CD4-positive, alpha-beta T cell treated with Interleukin-17A for 1 hour (primary cell): ENCODE data around the gene TINAG.

Source experiments
- DNase-seq: peaks from one replicate; pipeline ENCODE4 v3.0.0-alpha.2; 2020

TINAG gene

GRCh38 chr6:54308289-54308985 lies at the start of gene TINAG:
TINAG (plus strand) TSS chr6:54308441; CDS start chr6:54308551, 110 bp downstream.
- DNase-seq: no peak

GRCh38 chr6:54260025-54260424 lies 48.2 kb upstream of the TINAG start:
- no peak for DNase-seq

GRCh38 chr6:54262499-54262898 lies 45.7 kb upstream of the TINAG start:
- no peak for DNase-seq

- DNase-seq: no peak
Observed at GRCh38 chr6:54262971-54263370, 45.3 kb upstream of the TINAG start.

- no peak for DNase-seq
Observed at GRCh38 chr6:54264581-54265272, 43.5 kb upstream of the TINAG start.

GRCh38 chr6:54266400-54266923 lies 41.8 kb upstream of the TINAG start:
- no peak for DNase-seq

GRCh38 chr6:54267798-54268197 lies 40.4 kb upstream of the TINAG start:
- DNase-seq: no peak

GRCh38 chr6:54273214-54273820 lies 34.9 kb upstream of the TINAG start:
- no peak for DNase-seq

GRCh38 chr6:54274383-54274782 lies 33.9 kb upstream of the TINAG start:
- DNase-seq: no peak

GRCh38 chr6:54282186-54282585 lies 26.1 kb upstream of the TINAG start:
- DNase-seq: no peak

- DNase-seq: no peak
Observed at GRCh38 chr6:54284161-54284860, 23.9 kb upstream of the TINAG start.

GRCh38 chr6:54285595-54285994 lies 22.6 kb upstream of the TINAG start:
- DNase-seq: no peak

- no peak for DNase-seq
Observed at GRCh38 chr6:54286141-54286540, 22.1 kb upstream of the TINAG start.

GRCh38 chr6:54288474-54288873 lies 19.8 kb upstream of the TINAG start:
- no peak for DNase-seq

GRCh38 chr6:54289426-54289825 lies 18.8 kb upstream of the TINAG start:
- DNase-seq: no peak

- no peak for DNase-seq
Observed at GRCh38 chr6:54291146-54291545, 17.1 kb upstream of the TINAG start.

- no peak for DNase-seq
Observed at GRCh38 chr6:54291738-54292137, 16.5 kb upstream of the TINAG start.

GRCh38 chr6:54294965-54295532 lies 13.2 kb upstream of the TINAG start:
- DNase-seq: no peak

GRCh38 chr6:54299542-54300269 lies 8.5 kb upstream of the TINAG start:
- DNase-seq: no peak

GRCh38 chr6:54301770-54302169 lies 6.5 kb upstream of the TINAG start:
- no peak for DNase-seq

GRCh38 chr6:54307439-54307910 lies 766 bp upstream of the TINAG start:
- DNase-seq: no peak

- DNase-seq: no peak
Observed at GRCh38 chr6:54308986-54309315, 710 bp downstream of the TINAG start.
